ENCODE measurements around the gene TECTB.

DNA sequence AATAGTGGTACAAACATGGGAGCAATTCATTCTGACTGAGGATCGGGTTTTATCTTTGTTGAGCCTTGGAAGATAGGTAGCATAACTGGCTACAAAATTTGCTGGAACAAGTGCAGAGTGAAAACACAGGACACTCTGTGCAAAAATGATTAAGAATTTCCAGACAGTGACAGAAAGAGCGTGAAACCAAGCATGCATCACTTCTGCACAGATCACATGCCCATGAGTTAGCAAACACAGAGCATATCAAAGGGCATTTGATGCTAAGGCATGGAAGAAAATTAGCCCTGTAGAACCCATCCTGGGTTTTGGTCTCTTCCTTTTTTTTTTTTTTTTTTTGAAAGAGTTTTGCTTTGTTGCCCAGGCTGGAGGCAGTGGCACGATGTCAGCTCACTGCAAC, 28.3 kb downstream of the TECTB start:
- TF ChIP-seq, protein P1, sequence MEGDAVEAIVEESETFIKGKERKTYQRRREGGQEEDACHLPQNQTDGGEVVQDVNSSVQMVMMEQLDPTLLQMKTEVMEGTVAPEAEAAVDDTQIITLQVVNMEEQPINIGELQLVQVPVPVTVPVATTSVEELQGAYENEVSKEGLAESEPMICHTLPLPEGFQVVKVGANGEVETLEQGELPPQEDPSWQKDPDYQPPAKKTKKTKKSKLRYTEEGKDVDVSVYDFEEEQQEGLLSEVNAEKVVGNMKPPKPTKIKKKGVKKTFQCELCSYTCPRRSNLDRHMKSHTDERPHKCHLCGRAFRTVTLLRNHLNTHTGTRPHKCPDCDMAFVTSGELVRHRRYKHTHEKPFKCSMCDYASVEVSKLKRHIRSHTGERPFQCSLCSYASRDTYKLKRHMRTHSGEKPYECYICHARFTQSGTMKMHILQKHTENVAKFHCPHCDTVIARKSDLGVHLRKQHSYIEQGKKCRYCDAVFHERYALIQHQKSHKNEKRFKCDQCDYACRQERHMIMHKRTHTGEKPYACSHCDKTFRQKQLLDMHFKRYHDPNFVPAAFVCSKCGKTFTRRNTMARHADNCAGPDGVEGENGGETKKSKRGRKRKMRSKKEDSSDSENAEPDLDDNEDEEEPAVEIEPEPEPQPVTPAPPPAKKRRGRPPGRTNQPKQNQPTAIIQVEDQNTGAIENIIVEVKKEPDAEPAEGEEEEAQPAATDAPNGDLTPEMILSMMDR (conservative IDR thresholded peaks at IDR 0.05) = no peak
- TF ChIP-seq ZFX (IDR thresholded peaks at IDR 0.05) = no peak

Measured in C4-2B (cell line).